Coronary artery (tissue), 2 donors: ENCODE measurements around the gene C9orf40.

Experiments used
- DNase-seq: peaks from one replicate; pipeline ENCODE4 v3.0.0-alpha.2; 2017; ENCODE audit warnings: low spot score
- H3K27ac ChIP-seq, 2 donors: fragments of 200-600 bp; sonication (generic); one replicate each; pipeline ENCODE4 v1.5.1; 2016 to 2019
- H3K4me3 ChIP-seq: fragments of 200-600 bp; sonication (generic); 2 replicates; pipeline ENCODE4 v1.5.1; 2016; ENCODE audit warnings: mild to moderate bottlenecking, moderate library complexity
- CTCF ChIP-seq: fragments of 200-600 bp; sonication (generic); IDR thresholded peaks from one replicate; pipeline ENCODE4 v1.5.1; 2019; ENCODE audit warnings: antibody characterized with exemption

C9orf40 gene

GRCh38 chr9:74946686-74947085 lies 6.0 kb downstream of the C9orf40 start:
- H3K27ac ChIP-seq = no peak overlapping the region
- DNase-seq = no peak
- TF ChIP-seq CTCF = no peak
- no peak overlapping the region for H3K4me3 ChIP-seq

DNA sequence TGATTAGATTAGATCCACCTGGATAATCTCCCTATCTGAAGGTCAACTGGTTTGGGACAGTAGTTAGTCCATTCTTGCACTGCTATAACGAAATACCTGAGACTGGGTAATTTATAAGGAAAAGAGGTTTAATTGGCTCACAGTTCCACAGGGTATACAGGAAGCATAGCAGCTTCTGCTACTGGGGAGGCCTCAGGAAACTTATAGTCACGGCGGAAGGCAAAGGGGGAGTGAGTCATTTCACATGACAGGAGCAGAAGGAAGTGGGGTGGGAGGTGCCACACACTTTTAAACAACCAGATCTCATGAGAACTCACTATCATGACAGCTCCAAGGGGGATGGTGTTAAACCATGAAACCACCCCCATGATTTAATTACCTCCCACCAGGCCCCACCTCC lies 9.9 kb downstream of the C9orf40 start:
- no peak for DNase-seq
- H3K27ac ChIP-seq = no peak overlapping the region
- TF ChIP-seq CTCF = no peak
- H3K4me3 ChIP-seq = no peak overlapping the region

GRCh38 chr9:74940600-74940999 lies 12.1 kb downstream of the C9orf40 start:
- DNase-seq = no peak

GRCh38 chr9:74935008-74935407 lies 17.7 kb downstream of the C9orf40 start:
- H3K27ac ChIP-seq = no peak overlapping the region
- no peak overlapping the region for H3K4me3 ChIP-seq
- no peak for DNase-seq
- no peak for TF ChIP-seq CTCF

More at GRCh38 chr9:74940600-74940999, 12.1 kb downstream of the C9orf40 start:
- H3K27ac ChIP-seq = no peak overlapping the region
- no peak for TF ChIP-seq CTCF
- H3K4me3 ChIP-seq = no peak overlapping the region

- no peak overlapping the region for H3K4me3 ChIP-seq
- no peak for TF ChIP-seq CTCF
- no peak overlapping the region for H3K27ac ChIP-seq
- DNase-seq = no peak
Measured at GRCh38 chr9:74921737-74922136, 31.0 kb downstream of the C9orf40 start.

- no peak overlapping the region for H3K27ac ChIP-seq
- H3K4me3 ChIP-seq = no peak overlapping the region
- no peak for DNase-seq
- no peak for TF ChIP-seq CTCF
Measured at GRCh38 chr9:74920944-74921626, 31.6 kb downstream of the C9orf40 start.

DNA sequence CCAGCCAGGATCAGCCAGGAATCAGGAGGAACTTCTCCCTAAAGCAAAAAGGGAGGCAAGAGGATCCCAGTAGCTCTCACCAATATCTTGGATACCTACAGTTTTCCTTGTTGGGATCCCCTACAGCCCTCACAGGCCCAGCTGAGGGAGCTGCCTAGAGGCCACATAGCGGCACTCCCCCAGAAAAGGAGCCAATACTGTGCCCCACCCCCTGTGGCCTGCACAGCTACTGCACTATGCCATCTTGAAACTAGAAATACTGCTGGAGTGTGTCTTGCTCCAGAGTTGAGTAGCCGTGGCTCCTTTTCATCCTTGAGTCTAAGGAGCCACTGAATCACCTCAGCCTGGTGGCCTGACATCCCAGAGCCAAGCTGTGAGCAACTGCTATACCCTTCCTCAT lies 42.7 kb downstream of the C9orf40 start:
- Histone ChIP-seq H3K27ac (no peak overlapping the region), H3K4me3 (no peak overlapping the region)
- no peak for TF ChIP-seq CTCF
- no peak for DNase-seq
